Skin epidermis (tissue), 12 donors: ENCODE data around the gene CYP3A4.
"Not testable (repeated sequence)": the region's sequence is repeated elsewhere in the genome, so short reads cannot be mapped to it uniquely, and the experiment has no call there.

Source experiments
- H3K27ac ChIP-seq, 21 experiments: fragments of 200-600 bp; sonication (generic) in 11 of 21; one replicate each; pipeline ENCODE4 v1.5.0; 2020; ENCODE audit warnings: mild to moderate bottlenecking in 3 of 21, inconsistent platforms in 2 of 21, moderate library complexity in 2 of 21
- H3K4me3 ChIP-seq, 7 experiments: fragments of 200-600 bp; sonication (generic) in 2 of 7; one replicate each; pipeline ENCODE4 v1.5.0; 2020; ENCODE audit warnings: inconsistent platforms in 2 of 7, mild to moderate bottlenecking in 2 of 7, moderate library complexity in 1 of 7

The CYP3A4 gene

DNA sequence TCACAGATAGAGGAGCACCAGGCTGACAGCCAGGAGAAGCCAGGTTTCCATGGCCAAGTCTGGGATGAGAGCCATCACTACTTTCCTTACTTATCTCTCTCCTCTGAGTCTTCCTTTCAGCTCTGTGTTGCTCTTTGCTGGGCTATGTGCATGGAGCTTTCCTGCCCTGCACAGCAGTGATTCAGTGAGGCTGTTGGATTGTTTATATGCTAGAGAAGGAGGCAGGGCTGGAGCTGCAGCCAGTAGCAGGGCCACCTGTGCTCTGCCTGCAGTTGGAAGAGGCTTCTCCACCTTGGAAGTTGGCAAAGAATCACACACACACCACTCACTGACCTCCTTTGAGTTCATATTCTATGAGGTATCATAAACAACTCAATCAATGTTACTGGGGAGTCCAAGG is at the start of gene CYP3A4:
CYP3A4 (minus strand) TSS at position 178 of the 400 bp plus-strand sequence; CDS start at position 75, 103 bp downstream.
- H3K27ac ChIP-seq = no peak within 1 kb of the TSS
- no peak within 1 kb of the TSS for H3K4me3 ChIP-seq

DNA sequence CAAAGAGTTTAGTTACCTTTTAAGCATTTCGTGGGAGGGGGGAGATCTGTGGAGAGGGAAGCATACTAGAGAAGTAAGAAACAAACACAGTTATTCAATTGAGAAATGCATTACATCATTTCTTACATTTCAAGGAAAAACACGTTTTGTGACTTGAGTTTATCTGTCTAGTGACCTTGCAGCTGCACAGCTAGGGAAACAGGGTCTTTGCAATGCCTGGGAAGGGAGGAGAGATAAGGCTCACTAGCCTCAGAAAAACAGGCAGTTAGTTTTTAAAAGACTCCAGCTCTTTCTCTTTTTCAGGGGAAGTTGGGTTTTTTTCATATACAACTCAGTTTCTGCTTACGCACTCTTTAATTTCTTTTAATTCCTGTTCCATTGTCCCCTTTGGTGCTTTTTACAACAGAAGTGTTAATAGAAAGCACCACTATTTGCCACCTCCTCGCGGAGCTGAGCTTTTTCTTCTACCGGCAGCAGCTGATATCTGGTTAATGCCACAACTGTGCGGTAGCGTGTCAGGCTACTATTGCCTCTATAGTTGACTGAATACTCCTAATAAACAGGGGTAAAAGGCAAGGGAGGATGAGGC is 49.4 kb upstream of the CYP3A4 start:
- H3K27ac ChIP-seq = no peak overlapping the region

DNA sequence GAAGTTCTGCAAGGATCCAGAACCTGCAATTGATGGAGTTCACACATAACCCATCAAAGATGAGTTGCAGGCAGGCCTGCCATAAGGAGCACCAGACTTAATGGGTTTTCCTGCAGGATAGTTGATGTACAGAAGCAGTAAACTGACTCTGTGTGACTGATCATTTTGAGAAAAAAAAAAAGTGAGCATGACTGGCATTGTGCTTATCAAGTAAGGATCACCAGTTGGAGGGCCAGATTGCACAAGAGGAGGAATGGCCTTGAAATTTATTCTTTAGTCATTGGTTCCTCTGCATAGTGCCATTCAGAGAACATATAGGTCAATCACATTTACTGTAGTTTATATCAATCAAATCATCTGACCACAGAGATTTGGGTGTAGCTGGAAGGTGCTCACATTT is 47.6 kb upstream of the CYP3A4 start:
- H3K27ac ChIP-seq = no peak overlapping the region
- no peak overlapping the region for H3K4me3 ChIP-seq

More for the DNA sequence above, 49.4 kb upstream of the CYP3A4 start:
- no peak overlapping the region for H3K4me3 ChIP-seq

DNA sequence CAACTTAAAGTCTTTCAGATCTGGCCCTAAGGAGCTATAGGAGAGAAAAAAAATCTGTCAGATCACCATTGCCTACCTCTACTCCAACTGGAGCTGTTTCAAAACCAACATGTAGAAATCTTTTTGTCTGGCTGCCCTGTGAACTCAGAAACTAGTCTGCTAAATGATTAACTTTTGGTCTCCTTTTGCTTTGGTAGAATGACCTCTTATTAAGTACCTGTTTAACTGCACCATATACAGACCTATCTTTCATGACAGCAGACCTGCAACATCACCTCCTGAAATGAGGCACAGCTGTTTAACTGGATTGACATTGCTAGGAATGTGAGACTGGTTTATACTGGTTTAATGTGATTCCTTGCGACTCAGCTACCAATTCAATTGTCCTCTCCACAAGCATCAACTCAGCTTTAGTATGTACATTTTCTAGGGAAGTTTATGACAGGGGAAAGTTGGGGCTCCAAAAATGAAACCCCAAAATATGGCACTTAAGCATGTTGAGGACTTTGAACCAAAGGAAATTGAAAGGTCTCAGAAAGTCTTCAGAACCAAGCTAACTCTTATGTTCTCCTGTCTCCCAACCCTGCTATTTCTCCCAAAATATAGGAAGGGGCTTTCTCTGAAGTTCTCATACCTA is 45.7 kb upstream of the CYP3A4 start:
- no peak overlapping the region for H3K4me3 ChIP-seq
- H3K27ac ChIP-seq = no peak overlapping the region

DNA sequence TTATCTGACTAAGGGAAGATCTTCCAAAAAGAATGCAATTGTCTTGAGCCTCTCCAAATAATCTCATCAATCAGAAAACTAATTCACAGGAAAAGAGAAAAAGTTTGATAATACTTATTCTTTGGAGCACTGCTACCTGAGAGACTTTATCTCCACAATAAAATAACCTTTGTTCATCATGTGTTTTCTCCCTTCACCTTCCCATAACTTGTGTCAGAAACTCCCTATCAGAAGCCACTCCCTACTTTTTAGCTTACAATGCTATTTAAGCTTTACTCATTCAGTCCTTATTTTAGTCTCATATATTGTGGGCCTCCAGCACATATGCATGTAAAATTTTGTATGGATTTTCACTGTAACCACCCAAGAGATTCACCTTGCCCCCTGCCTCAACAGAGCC is 44.8 kb upstream of the CYP3A4 start:
- no peak overlapping the region for H3K4me3 ChIP-seq
- H3K27ac ChIP-seq = no peak overlapping the region

DNA sequence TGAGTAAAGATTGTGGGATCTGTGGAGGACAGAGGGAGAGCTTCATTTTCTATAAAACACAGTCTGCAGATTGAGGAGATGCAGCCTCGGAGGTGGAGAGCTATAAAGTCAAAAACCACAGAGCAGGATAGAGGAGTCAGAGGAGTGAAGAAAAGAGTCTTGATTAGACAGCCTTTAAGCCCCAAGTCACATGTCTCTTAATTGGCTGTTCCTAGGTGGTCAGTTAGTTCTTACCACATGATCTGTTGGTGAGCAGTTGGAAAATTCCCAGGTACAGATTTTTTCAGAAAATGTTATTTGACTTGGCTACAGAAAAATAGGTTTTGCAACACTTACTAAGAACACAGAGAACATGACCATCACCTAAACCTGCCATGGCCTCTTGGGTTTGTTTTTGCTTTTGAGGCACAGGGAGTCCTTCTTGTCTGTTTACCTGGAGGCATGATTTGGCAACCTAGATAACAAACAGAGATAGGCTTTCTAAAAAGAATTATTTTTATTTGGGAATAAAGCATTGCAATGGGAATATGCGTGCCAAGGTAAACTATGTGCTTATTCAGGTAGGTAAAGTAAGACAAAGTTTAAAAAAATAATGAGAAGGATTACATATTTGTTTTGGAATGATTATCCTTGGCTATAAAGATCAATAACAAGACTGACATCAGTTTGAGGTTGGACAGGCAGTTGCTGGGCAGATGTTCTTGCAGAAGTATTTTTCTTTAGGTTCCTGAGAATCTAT is 43.2 kb upstream of the CYP3A4 start:
- Histone ChIP-seq H3K27ac (no peak overlapping the region), H3K4me3 (no peak overlapping the region)

DNA sequence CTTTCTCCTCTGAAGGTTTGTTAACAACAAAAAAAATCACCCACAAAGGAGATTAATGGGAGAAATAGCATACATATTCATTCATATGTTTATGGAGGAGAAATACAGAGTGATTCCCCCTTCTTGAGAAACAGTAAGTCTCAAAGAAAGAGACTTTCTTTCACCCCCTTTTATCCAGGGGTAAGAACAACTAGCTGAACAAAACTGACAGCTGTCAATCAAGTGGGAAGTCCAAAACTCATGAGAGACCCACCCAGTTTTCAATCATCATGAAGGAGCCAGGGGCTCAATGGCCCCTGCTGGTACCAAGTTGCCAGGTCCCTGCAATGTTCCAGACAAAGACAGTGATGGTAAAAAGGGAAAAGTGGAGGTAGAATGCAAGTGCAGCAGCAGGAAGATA is 41.9 kb upstream of the CYP3A4 start:
- no peak overlapping the region for H3K4me3 ChIP-seq
- no peak overlapping the region for H3K27ac ChIP-seq

DNA sequence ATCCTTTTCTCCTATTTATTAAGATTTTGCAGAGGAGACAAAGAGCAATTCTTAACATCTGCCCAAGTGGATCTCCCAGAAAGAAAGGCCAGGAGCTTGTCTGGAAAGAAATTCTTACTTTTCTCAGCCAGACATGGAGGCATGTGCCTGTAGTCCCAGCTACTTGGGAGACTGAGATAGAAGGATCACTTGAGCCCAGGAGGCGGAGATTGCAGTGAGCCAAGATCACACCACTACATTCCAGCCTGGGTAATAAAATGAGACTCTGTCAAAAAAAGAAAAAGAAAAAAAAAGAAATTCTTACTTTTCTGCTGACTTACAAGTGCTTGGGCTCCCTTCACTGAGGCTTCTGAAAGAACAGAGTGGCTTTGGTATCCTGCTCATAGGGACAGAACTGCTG is 41.5 kb upstream of the CYP3A4 start:
- H3K27ac ChIP-seq = no peak overlapping the region
- no peak overlapping the region for H3K4me3 ChIP-seq

DNA sequence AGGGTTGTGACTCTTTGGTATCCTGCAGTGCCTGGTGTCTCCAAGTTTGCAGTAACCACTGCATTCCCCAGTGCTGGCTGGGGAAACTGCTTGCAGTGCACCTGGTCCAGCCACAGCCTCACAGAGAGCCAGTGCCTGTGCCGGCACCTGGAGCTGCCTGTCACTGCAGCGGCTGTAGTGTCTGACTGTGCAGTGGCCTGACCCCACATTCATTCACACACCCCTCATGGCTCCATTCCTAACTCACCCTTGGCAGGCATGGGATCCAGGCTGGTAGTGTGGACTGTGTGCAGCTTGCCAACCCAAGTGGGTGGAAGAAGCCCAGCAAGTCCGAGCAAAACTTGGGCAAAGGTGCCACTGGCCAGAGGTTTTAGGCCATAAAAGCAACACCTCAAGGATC is 40.1 kb upstream of the CYP3A4 start:
- H3K27ac ChIP-seq = no peak overlapping the region
- H3K4me3 ChIP-seq = no peak overlapping the region

DNA sequence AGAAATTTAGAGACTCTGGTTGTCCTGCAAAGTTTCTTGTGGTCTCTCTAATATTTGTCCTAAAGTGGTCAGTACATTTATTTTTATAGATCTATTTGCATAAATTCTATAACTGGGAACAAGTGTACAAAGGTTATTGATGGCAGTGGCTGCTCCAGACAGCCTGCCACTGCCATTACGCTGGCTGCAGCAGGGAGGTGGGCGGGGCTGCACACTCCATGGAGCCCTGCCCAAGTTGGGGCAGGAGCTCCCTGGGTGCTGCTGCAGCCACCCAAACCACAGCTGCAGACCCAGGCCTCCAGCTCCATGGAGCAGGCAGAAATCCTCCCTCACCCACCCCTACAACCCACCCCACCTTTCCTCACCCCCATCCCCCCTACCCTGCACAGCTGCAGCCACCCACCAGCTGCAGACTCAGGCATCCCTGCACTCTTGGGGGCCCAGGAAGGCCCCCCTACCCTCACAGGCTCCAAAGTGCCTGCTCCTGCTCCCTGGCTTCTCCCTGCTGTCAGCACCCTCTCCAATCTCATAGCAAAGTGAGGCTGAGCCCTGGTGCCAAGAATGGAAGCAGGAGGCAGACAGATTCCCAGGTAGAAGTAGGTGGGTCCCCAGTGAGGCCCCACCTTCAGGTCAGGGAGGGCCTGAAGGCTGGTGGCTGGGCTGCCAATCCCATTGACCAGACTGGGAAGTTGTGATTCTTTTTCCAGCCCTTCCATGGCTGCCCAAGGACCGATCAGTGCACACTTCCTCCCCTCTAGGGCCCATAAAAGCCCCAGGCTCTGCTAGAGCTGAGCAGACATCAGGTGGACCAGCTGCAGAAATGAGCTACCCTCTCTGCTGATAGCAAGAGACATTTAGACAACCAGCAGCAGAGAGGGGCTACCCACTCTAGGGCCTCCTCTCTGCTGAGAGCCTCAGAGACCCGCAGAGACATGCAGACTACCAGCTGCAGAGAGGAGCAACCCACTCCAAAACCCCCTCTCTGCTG is 39.0 kb upstream of the CYP3A4 start:
- no peak overlapping the region for H3K4me3 ChIP-seq
- no peak overlapping the region for H3K27ac ChIP-seq

DNA sequence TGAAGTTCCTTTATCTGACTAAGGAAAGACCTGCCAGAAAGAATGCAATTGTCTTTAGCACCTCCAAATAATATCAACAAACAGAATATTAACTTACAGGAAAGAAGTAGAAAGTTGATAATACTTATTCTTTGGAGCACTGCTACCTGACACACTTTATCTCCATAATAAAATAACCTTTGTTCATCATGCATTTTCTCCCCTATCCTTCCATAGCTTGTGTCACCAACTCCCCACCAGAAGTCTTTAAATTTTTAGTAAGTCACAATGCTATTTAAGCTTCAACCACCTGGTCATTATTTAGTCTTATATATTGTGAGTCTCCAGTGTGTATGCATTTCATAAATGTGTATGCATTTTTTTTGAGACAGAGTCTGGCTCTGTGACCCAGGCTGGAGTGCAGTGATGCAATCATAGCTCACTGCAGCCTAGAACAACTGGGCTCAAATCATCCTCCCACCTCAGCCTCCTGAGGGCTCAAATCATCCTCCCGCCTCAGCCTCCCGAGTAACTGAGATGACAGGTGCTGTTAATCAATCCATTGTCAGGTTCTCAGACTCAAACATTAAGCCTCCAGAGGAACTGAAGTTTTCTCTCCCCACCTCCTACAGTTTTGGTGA is 36.5 kb upstream of the CYP3A4 start:
- Histone ChIP-seq H3K27ac (no peak overlapping the region), H3K4me3 (no peak overlapping the region)

DNA sequence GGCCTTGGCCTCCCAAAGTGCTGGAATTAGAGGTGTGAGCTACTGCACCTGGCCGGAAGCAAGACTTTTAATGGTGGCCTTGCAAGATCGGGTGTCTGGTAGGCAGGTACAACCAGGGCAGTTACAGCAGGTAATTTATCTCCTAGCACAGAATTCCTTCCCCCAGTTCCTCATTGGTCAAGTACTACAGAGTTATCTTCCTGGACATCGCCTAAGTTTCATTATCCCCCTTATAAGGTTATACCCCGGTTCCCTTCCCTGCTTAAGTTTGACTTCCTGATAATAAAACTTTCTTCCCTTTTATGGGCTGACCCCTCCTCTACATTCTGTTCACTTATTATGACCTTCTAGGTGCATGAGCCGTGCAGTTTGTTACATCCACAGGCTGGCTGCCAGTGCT is 24.8 kb upstream of the CYP3A4 start:
- Histone ChIP-seq H3K27ac (no peak overlapping the region), H3K4me3 (no peak overlapping the region)

DNA sequence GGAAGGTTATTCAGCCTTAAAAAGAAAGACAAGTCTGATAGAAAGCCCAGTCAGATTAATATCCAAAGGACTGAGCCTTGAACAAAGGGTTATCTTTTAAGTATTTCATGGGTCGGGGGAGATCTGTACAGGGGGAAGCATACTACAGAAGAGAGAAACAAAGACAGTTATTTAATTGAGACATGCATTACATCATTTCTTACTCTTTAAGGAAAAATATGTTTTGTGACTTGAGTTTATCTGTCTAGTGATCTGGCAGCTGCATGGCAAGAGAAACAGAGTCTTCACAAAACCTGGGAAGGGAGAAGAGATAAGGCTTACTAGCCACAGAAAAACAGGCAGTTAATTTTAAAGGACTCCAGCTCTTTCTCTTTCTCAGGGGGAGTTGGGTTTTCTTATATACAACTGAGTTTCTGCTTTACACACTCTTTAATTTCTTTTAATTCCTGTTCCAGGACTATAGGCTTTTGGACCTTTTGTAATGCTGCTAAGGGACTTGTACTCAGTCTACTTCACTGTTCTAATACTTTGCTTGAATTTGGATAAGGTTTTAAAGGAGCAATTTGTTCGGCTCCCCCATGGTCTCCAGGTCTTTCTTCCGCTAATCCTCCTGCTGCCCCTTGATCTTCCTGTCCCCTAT is 23.0 kb upstream of the CYP3A4 start:
- Histone ChIP-seq H3K4me3 (no peak overlapping the region), H3K27ac (no peak overlapping the region)

DNA sequence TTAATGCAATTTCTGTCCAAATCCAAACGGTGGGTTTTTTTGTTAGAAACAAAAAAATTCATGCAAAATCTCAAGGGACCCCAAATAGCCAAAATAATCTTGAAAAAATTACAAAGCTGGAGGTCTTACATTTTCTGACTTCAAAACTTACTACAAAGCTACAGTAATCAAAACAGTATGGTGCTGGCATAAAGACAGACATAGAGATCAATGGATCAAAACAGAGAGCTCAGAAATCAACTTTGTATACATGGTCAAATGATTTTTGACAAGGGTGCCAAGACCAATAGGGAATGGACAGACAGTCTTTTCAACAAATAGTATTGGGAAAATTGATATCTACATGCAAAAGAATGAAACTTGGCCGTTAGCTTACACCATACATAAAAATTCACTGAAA is 21.7 kb upstream of the CYP3A4 start:
- Histone ChIP-seq H3K4me3 (no peak overlapping the region), H3K27ac (no peak overlapping the region)

DNA sequence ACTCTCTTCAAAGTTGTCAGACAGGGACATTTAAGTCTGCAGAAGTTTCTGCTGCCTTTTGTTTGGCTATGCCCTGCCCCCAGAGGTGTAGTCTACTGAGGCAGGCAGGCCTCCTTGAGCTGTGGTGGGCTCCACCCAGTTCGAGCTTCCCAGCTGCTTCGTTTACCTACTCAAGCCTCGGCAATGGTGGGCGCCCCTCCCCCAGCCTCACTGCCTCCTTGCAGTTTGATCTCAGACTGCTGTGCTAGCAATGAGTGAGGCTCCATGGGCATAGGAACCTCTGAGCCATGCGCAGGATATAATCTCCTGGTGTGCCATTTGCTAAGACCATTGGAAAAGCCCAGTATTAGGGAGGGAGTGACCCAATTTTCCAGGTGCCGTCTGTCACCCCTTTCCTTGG is 19.1 kb upstream of the CYP3A4 start:
- not testable (repeated sequence) for H3K4me3 ChIP-seq, H3K27ac ChIP-seq

DNA sequence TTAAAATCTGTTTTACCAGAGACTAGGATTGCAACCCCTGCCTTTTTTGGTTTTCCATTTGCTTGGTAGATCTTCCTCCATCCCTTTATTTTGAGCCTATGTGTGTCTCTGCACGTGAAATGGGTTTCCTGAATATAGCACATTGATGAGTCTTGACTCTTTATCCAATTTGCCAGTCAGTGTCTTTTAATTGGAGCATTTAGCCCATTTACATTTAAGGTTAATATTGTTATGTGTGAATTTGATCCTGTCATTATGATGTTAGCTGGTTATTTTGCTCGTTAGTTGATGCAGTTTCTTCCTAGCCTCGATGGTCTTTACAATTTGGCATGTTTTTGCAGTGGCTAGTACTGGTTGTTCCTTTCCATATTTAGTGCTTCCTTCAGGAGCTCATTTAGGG is 17.4 kb upstream of the CYP3A4 start:
- not testable (repeated sequence) for H3K27ac ChIP-seq, H3K4me3 ChIP-seq

DNA sequence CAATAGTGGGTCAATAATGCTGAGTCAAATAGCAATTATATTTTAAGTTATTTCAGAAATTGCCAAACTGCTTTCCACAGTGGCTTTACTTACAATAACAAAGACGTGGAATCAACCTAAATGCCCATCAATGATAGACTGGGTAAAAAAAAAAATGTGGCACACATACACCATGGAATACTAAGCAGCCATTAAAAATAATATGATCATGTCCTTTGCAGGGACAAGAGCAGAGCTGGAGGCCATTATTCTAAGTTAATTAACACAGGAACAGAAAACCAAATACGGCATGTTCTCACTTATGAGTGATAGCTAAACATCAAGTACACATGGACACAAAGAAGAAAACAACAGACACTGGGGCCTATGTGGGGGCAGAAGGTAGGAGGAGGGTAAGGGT is 15.0 kb upstream of the CYP3A4 start:
- H3K27ac ChIP-seq = no peak overlapping the region

DNA sequence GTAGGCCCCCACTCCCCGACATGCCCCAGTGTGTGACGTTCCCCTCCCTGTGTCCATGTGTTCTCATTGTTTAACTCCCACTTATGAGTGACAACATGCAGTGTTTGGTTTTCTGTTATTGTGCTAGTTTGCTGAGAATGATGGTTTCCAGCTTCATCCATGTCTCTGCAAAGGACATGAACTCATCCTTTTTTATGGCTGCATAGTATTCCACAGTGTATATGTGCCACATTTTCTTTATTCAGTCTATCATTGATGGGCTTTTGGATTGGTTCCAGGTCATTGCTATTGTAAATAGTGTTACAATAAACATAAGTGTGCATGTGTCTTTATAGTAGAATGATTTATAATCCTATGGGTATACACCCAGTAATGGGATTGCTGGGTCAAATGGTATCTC is 11.9 kb upstream of the CYP3A4 start:
- not testable (repeated sequence) for H3K27ac ChIP-seq, H3K4me3 ChIP-seq

More for the DNA sequence above, 15.0 kb upstream of the CYP3A4 start:
- no peak overlapping the region for H3K4me3 ChIP-seq
